IPS-15b (cell line): ENCODE measurements around the gene SLC66A2.
"Not testable (repeated sequence)": the region's sequence is repeated elsewhere in the genome, so short reads cannot be mapped to it uniquely, and the experiment has no call there.

Experiments
- H3K27me3 ChIP-seq: one replicate; pipeline ENCODE4 v1.6.1; 2013; ENCODE audit warnings: low read length; ENCODE audit not compliant: control insufficient read depth, insufficient read depth
- H3K36me3 ChIP-seq: one replicate; pipeline ENCODE4 v1.6.1; 2013; ENCODE audit warnings: low read length; ENCODE audit not compliant: control insufficient read depth, insufficient read depth
- H3K4me1 ChIP-seq: one replicate; pipeline ENCODE4 v1.6.1; 2013; ENCODE audit warnings: mild to moderate bottlenecking, low read length; ENCODE audit not compliant: control insufficient read depth, insufficient read depth
- H3K4me3 ChIP-seq: one replicate; pipeline ENCODE4 v1.5.1; 2013; ENCODE audit warnings: low read depth, low read length
- H3K9ac ChIP-seq: one replicate; pipeline ENCODE4 v1.6.1; 2013; ENCODE audit warnings: low read depth, mild to moderate bottlenecking, low read length
- H3K9me3 ChIP-seq: one replicate; pipeline ENCODE4 v1.6.1; 2013; ENCODE audit warnings: mild to moderate bottlenecking, low read length; ENCODE audit not compliant: control insufficient read depth, insufficient read depth

SLC66A2 gene

DNA sequence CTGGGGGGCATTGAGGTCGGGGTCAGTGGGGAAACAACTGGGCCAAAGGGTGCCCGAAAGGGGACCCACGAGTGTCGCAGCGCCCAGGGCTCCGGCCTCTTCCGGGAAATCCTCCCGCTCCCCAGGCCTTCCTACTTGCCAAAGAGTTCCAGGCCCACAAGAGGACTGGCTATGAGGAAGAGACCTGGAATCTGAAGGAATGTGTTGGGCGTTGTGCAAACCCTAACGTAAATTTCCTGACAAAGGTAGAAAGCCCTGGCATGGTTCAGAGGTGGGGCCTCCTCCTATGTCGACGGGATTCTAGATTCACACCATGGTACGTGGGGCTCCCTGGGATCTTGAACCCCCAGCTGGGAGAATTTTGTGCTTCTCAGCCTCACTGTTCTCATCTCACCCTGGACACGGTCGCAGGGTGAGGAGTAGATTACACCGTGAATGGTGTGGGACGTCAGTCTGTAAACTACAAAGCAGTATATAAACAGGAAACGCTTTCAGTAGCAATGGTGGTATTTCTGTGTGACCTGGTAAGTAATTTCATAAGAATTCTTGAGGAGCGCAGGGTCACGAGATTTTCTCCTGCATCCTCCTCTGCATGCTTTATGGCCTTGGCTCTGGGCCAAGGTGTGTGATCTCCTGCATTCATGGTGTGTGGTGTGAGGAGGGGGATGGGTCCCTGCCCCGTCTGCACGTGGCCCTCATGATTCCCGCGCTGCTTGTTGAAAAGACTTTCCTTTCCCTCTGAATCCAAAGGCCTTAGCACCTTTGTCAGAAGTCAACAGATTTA lies 13.9 kb upstream of the SLC66A2 start:
- peak overlapping the region; percentile 30 for H3K4me3 ChIP-seq
- peaks cover 2% of the 10 kb centered on the region for H3K36me3 ChIP-seq
- H3K4me1 ChIP-seq, result peaks cover 10% of the 10 kb centered on the region
- no peak overlapping the region for H3K9ac ChIP-seq
- H3K9me3 ChIP-seq, result no peaks in the 10 kb centered on the region
- H3K27me3 ChIP-seq, result peaks cover 44% of the 10 kb centered on the region

DNA sequence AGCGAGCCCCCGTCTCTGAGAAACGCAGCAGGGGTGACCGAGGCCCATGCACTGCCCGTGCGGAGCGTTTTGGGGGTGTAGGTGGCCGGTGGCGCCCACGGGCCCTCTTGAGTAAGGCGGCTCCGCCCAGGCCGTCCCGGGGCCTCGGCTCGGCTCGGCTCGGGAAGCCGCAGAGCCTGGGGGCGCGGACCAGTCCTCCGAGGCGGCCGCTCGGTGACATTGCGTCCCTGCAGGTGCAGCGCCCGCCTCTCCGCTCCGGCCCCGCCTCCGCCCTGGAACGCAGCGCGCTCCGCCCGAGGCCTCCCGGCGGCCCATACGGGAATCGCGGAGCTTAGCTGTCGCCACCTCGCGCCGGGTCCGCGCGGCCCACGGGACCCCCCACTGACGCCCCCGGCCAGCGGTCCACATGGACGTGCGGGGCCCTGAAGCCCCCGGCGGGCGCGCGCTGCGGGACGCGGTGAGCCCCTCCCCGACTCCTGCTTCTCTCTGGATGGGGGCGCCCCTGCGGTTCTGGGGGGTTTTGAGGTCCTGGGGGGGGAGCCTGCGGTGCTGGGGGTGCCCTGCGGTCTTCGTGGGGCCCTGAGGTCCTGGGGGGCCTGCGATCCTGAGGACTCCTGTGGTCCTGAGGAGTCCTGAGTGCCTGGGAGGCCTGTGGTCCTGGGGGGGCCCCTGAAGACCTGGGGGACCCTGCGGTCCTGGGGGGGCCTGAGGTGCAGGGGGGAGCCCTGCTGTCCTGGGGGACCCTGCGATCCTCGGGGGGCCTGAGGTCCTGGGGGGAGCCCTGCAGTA lies 13.1 kb upstream of the SLC66A2 start, which contains the start of gene HSBP1L1:
Gene HSBP1L1, plus strand, starts transcription at position 314 of the 789 bp plus-strand sequence. Its CDS starts 93 bp downstream, at position 407.
- Histone ChIP-seq H3K9ac (no peak within 1 kb of the TSS), H3K4me3 (peak within 1 kb of the TSS; percentile 35), H3K36me3 (peaks cover 2% of the 10 kb centered on the region), H3K9me3 (no peaks in the 10 kb centered on the region), H3K27me3 (peaks cover 48% of the 10 kb centered on the region), H3K4me1 (peaks cover 15% of the 10 kb centered on the region)

DNA sequence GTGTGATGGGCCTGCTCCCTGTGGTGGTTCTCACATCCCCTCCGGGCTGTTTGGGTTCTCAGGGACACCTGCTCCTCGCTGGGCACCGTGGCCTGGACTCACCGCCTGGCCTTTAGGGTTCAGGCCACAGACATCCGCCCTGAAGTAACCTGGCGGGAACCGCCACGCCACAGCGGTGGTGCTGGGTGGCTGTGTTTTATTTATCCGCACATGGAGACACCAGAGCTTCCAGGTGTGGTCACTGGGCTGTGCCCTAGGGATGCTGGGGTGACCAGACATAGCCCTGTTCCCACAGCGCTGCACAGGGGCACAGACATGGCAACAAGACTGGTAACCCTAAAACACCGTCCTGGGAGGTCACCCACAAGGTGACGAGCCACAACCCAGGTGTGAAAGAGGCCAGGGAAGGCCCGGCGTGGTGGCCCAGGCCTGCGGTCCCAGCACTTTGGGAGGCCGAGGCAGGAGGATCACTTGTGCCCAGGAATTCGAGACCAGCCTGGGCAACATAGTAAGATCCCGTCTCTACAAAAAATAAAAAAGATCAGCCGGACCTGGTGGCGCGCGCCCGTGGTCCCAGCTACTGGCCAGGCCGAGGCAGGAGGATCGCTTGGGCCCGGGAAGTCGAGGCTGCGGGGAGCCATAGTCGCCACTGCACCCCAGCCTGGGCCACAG lies 12.3 kb upstream of the SLC66A2 start:
- Histone ChIP-seq H3K4me1 (peaks cover 17% of the 10 kb centered on the region), H3K36me3 (peaks cover 2% of the 10 kb centered on the region), H3K27me3 (peaks cover 56% of the 10 kb centered on the region), H3K9me3 (no peaks in the 10 kb centered on the region), H3K9ac (no peak overlapping the region), H3K4me3 (peak overlapping the region; percentile 35)

DNA sequence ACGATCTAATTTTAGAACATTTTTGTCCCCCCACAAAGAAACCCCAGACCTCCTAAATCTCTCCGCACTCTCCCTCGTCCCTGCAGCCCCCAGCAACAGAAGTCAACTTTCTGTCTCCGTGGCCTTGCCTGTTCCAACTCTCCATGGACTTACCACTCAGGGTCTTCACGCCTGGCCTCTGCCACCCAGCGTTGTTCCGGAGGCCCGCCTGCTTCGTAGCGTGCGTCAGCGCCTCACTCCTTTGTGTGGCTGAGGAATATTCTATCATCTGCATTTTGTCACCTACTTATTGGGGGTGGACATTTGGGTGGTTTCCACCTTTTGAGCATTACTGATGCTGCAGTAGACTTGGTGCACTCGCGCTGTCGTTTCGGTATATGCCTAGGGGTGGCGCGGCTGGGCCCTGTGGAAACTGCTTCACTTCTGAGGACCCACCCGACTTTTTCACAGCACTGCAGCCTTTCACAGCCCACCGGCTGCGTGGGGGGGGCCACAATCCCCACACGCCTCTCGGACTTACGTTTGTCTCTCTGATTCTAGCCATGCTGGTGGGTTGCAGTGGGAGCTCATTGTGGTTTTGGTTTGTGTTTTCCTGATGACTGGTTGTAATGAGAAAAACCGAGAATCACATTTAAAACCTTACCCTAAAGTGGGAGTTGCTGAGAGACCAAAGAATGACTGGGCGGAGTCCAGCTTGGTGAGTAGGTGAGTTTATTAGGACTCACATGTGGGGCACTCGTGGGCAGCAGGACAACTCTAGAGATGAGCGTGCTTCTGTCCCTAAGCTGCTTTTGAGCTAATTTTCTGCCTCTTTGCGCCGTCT lies 11.6 kb upstream of the SLC66A2 start:
- H3K36me3 ChIP-seq, result peaks cover 2% of the 10 kb centered on the region
- peaks cover 62% of the 10 kb centered on the region for H3K27me3 ChIP-seq
- H3K9ac ChIP-seq, result no peak overlapping the region
- peaks cover 22% of the 10 kb centered on the region for H3K4me1 ChIP-seq
- no peak overlapping the region for H3K4me3 ChIP-seq
- H3K9me3 ChIP-seq, result no peaks in the 10 kb centered on the region

DNA sequence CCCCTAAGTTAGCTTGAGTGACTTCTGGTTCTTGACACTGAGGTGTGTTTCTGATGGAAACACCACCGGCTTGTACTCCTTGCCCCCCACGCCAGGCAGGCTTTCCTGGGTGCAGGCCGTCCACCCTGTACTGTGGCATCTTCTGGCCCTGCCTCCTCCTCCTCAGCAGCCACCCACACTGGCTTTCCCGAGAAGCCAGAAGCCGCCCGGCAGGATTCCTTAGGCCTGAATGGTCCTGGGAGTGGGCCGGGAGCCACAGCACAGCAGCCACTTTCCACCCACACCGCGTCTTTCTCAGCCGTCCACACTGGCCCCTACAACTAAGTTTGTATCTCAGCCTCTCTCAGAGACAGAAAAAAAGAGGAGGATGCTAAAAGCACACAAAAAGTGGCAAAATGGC lies 10.9 kb upstream of the SLC66A2 start:
- H3K4me3 ChIP-seq, result no peak overlapping the region
- no peaks in the 10 kb centered on the region for H3K9me3 ChIP-seq
- H3K4me1 ChIP-seq, result peaks cover 22% of the 10 kb centered on the region
- H3K9ac ChIP-seq, result no peak overlapping the region
- H3K27me3 ChIP-seq, result peaks cover 62% of the 10 kb centered on the region
- H3K36me3 ChIP-seq, result peaks cover 2% of the 10 kb centered on the region

DNA sequence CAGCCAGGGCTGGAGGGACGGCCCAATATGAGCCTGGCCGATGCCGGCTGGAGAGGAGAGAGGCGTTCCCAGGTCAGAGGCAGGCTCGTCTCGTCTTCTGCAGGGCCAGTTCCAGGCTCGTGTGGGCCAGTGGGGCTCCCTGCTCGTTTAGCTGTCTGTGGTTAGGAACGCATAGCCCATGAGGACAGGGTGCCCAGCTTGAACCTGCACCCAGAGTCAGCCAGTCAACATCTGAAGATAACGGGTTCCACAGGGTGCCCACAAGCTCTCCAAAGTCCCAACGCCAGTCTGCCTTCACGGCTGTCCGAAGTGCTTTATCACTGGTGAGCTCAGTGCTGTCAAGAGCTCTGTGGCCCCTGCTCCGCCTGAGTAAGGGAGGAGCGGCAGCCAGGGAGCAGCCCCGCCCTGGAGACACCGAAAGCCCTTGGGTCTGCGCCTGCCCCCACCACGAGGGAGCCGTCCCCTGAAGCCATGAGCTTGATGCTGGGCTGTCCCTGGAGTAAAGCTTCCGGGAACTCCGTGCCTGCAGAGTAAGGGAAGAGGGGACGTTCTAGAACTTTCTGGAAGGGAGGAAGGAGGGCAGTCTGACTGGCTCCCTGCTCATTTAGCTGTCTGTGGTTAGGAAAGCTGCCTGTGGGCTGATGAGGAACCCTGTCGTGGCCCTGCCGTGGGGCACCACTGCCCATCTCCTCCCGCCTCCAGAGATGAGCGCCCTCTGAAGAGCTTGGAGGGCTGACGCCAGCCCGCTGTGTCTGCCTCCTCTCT lies 10.3 kb upstream of the SLC66A2 start:
- H3K9me3 ChIP-seq, result no peaks in the 10 kb centered on the region
- H3K4me1 ChIP-seq, result peaks cover 22% of the 10 kb centered on the region
- peaks cover 62% of the 10 kb centered on the region for H3K27me3 ChIP-seq
- no peak overlapping the region for H3K4me3 ChIP-seq
- no peak overlapping the region for H3K9ac ChIP-seq
- peaks cover 2% of the 10 kb centered on the region for H3K36me3 ChIP-seq

DNA sequence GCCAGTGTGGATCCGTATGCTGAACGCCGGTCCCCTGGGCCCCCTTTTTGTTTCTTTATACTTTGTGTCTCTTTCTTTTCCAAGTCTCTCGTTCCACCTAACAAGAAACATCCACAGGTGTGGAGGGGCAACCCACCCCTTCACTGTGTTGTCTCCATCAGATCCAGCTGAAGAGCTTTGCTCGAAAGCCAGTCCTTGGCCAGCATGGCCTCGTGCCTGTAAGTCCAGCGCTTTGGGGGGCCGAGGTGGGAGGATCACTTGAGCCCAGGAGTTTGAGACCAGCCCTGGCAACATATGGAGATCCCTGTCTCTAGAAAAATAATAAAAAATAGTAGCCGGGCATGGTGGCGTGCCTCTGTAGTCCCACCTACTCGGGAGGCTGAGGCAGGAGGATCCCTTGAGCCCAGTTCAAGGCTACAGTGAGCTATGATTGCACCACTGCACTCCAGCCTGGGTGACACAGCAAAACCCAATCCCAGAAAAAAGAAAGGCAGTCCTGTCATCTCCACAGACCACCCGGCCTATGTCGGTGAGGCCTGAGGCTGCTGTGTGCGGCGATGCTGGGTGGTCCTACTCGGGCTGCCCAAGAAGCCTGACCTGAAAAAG lies 9.6 kb upstream of the SLC66A2 start:
- H3K9ac ChIP-seq, result no peak overlapping the region
- peaks cover 22% of the 10 kb centered on the region for H3K4me1 ChIP-seq
- H3K27me3 ChIP-seq, result peaks cover 69% of the 10 kb centered on the region
- H3K36me3 ChIP-seq, result peaks cover 2% of the 10 kb centered on the region
- no peaks in the 10 kb centered on the region for H3K9me3 ChIP-seq
- no peak overlapping the region for H3K4me3 ChIP-seq

DNA sequence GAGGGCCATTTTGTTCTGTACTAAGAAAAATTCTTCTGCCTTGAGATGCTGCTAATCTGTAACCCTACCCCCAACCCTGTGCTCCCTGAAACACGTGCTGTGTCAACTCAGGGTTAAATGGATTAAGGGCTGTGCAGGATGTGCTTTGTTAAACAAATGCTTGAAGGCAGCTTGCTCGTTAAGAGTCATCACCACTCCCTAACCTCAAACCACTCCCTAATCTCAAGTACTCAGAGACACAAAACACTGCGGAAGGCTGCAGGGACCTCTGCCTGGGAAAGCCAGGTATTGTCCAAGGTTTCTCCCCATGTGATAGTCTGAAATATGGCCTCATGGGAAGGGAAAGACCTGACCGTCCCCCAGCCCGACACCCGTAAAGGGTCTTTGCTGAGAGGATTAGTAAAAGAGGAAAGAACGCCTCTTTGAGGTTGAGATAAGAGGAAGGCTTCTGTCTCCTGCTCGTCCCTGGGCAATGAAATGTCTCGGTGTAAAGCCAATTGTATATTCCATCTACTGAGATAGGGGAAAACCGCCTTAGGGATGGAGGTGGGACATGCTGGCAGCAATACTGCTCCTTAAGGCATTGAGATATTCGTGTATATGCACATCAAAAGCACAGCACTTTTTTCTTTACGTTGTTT lies 8.8 kb upstream of the SLC66A2 start:
- Histone ChIP-seq H3K4me3 (peak overlapping the region; percentile 20), H3K4me1 (peaks cover 18% of the 10 kb centered on the region), H3K27me3 (peaks cover 71% of the 10 kb centered on the region)
- not testable (repeated sequence) for H3K36me3 ChIP-seq, H3K9ac ChIP-seq, H3K9me3 ChIP-seq

DNA sequence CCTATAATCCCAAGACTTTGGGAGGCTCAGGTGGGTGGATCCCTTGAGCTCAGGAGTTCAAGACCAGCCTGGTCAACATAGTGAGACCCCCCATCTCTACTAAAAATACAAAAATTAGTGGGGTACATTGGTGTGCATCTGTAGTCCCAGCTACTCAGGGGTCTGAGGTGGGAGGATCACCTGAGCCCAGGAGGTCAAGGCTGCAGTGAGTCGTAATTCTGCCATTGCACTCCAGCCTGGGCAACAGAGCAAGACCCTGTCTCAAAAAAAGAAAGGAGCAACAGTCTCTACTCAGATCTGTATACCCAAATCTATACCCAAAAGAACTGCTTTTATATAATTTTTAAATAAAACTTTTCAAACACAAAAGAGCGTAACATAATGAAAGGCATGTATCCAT lies 7.5 kb upstream of the SLC66A2 start:
- peaks cover 24% of the 10 kb centered on the region for H3K4me1 ChIP-seq
- H3K9ac ChIP-seq, result no peak overlapping the region
- H3K9me3 ChIP-seq, result no peaks in the 10 kb centered on the region
- H3K36me3 ChIP-seq, result peaks cover 2% of the 10 kb centered on the region
- H3K4me3 ChIP-seq, result no peak overlapping the region
- peaks cover 78% of the 10 kb centered on the region for H3K27me3 ChIP-seq

DNA sequence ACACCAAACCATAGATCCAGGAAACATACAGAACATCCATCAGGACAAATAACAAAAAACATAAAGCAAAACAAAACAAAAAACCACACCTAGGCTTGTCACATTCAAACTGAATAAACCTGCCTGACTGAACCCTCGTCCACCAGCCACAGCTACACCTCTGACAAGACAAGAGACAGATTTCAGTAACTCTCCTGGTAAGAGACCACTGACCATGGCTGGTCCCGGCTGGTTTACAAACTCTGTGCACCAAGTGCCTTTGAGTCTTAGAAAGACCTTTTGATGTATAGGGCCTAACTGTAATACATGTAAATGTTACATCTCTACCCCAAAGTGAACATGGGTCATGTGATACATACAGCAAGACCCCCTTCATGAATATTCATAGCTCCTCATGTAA lies 4.8 kb upstream of the SLC66A2 start:
- H3K36me3 ChIP-seq, result no peaks in the 10 kb centered on the region
- H3K27me3 ChIP-seq, result peaks cover 62% of the 10 kb centered on the region
- H3K4me3 ChIP-seq, result no peak overlapping the region
- H3K9ac ChIP-seq, result no peak overlapping the region
- H3K9me3 ChIP-seq, result no peaks in the 10 kb centered on the region
- peaks cover 24% of the 10 kb centered on the region for H3K4me1 ChIP-seq
